Nasal cavity respiratory epithelium epithelial cell of viscerocranial mucosa (primary cell): ENCODE results near the gene MRM3. TPM values are rescaled to one million over a fixed set of nuclear protein-coding genes. Genes with fewer than 3 reads are reported as not detected.

Experiments
- total RNA-seq: library from RNA; depleted of rRNA; stranded (reverse); fragments of >200 nt; gene quantifications from 2 replicates; pipeline ENCODE4 v1.2.3, GENCODE V29; 2014

The MRM3 gene
- total RNA-seq: 13.2 and 23.2 TPM in 2 replicates

GRCh38 chr17:781805-782731 is at the start of gene MRM3, which contains the start of gene GLOD4:
Gene MRM3 (plus strand): TSS chr17:782353. CDS start chr17:782379, 26 bp downstream.
Gene GLOD4 (minus strand): TSS chr17:782280. CDS start chr17:782255, 25 bp downstream.

GRCh38 chr17:752002-752619 is 30.0 kb upstream of the MRM3 start, which contains the start of gene GEMIN4:
Gene GEMIN4 (minus strand): TSS chr17:752264. CDS start chr17:752142, 122 bp downstream.

Other genes starting within 250 kb of the MRM3 start
- 10.9 and 35.7 TPM in 2 replicates for gene VPS53, start 67.5 kb upstream of the MRM3 start, total RNA-seq
- gene TLCD3A, start 49.8 kb upstream of the MRM3 start, total RNA-seq: 23.9 and 49.3 TPM in 2 replicates
- gene GEMIN4, start 30.1 kb upstream of the MRM3 start, total RNA-seq: 17.8 and 23.9 TPM in 2 replicates
- gene GLOD4, start 73 bp upstream of the MRM3 start, total RNA-seq: 79.6 and 115 TPM in 2 replicates
- 69.7 and 82.2 TPM in 2 replicates for gene NXN, start 197.4 kb downstream of the MRM3 start, total RNA-seq
- 12.2 and 12.3 TPM in 2 replicates for gene TIMM22, start 214.8 kb downstream of the MRM3 start, total RNA-seq